EL (cell line): ENCODE results near the gene RRM1.
"Not testable (repeated sequence)": the region's sequence is repeated elsewhere in the genome, so short reads cannot be mapped to it uniquely, and the experiment has no call there.

Experiments used
- DNase-seq: peaks from one replicate; pipeline ENCODE4 v3.0.0-alpha.2; 2016

The RRM1 gene

DNA sequence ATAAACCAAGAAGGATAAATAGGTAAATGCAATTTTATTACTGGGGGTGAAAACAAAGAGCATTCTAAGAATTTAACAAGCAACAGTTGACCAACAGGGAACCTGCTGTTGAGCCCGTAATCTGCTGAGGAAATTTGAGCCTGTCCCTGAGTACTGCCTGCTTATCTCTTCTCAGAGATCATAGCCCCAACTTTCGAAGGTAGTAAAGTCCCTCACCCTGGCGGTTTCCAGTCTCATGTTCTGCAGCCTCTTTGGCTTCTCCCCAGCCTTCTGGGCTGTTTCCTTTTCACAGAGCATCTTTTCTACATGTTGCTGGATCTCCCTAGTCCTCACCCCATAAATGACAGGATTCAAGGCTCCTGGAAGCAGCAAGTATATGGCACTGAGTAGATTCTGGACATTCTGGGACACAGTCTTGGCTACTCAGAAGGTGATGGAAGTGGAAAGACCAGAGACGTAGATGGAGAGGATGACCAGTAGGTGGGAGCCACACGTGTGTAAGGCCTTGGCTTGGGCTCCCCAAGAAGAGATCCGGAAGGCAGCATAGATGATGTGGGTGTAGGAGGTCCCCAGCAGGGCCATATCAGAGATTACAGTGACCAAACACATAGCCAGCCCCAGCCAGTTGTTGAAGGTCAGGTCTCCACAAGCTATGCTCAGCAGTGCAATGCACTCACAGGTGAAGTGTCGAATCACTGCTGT lies 51.6 kb downstream of the RRM1 start:
- no peak for DNase-seq

DNA sequence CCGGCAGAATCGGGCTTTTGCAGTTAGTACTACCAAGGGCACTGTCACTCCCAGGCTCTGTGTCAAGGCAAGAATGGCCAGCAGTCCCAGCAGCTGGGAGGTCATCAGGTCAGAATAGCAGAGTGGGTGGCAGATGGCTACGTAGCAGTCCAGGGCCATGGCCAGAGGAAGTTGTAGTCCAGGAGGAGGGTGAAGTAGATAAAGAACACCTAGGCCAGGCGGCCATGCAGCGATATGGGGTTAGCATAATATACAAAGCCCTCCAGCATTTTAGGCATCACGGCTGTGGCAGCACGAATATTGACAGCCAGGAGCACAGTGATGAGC lies 52.1 kb downstream of the RRM1 start:
- DNase-seq = no peak

DNA sequence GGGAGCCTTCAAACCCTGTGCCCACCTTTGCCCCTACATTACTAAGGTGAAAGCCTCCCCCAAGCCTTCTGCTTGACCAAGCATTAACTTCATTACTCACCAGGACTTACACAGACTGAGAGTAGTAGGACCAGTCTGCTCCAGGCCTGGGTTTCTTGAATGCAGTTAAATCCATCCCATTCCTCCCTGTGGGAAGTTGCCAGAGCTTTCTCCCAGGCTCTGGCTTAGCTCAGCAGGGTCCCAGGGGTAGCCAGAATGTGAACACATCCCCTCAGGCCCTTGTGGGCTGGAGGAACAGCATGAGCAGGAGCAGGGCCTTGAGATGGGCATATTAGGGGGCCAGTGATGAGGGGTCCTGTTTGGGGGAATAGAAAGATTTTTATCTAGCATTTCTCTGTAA lies 59.9 kb downstream of the RRM1 start:
- no peak for DNase-seq

DNA sequence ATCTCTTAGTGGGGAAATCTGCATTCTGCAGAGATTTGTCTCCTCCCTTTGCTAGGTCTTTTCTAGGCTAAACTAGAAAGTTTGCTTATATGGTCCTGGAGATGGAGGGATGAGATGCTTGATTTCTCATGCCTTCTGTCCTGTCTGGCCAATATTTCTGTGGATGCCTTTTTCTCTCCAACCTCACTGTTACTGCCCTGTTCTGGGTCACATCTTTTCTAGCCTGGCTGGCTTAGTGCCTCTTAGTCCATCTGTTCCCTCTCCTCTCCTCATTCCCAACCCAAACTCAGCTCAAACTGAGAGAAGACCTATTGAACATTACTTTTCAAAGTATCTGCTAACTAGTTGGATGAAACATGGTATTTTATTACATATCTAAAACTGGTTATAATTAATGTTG lies 62.0 kb downstream of the RRM1 start:
- DNase-seq = no peak

DNA sequence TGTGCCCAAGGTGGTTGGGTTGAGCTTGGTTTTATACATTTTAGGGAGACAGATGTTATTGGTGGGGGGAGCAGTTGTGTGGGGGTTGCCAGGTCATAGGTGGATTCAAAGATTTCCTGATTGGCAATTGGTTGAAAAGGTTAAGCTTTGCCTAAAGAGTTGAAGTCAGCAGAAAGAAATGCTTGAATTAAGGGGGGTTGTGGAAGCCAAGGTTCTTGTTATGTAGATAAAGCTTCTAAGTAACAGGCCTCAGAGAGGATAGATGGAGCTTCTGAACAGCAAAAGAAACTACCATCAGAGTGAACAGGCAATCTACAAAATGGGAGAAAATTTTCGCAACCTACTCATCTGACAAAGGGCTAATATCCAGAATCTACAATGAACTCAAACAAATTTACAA lies 64.2 kb downstream of the RRM1 start:
- DNase-seq = not testable (repeated sequence)

DNA sequence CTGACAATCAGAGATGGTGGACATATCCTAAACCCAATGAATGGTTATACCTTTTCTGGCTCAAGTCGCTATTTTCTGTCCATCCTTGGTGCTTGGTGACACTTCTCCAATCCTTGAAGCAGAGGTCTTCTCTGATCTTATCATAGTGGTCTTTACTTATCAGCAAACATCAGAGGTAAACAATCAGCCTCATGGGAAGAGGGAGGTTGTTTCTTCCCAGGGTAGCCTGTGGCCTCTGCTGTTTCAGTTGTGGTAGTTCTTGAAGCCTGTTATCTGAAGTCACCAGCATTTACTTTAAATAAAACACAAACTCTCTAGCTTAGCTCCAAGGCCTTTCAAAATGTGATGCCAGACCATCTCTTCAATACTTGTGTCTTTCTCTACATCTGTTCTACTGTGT lies 66.7 kb downstream of the RRM1 start:
- DNase-seq = no peak

DNA sequence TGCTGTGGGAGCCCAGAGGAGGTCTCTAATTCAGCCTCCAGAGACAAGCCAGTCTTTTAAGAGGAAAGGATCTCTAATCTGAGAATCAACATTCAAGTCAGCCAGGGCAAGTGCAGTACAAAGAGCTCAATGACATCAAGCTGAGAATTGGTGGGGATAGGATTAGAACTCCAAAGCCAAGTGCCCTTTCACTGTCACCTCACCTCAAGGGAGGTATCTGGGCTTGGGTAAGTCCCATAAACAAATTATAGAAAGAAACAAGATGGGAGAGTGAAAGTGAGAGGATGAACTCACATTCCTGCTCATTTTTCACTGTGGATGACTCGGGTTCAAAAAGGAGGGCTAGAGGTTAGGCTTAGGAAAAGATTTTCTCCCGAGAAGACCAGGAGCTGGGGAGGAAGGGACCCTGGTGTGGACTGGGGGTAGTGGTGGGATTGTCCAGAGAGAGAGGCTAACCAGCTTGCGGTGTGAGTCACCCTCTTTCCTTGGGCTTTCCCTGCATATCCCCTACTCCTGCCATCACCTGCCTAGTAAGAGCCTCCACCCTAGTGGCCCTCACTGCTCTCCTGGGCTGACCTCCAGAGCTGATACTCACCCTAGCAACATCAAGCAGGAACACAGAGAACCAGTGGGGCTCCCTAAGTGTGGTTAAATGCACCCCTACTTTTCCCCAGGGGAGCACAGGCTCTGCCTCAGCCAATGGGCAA lies 70.4 kb downstream of the RRM1 start:
- DNase-seq = no peak

DNA sequence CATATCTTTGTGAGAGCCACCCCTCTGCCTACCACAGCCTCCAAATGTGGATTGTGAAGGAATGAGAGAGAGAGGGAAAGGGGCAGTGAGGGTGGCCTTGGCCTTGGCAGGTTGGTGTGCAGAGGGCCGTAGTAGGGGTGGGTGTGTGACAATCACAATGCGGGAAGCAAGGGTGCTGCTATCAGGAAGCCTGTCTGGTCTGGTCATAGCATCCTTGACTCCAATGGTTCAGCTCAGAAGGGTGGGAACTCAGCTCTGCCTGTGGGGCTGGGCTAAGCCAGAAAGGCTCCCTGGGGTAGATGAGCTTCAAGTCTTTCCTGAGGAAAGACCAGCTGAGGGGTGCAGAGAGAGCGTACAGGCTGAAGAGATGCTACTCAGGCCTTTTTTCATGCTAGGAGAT lies 72.7 kb downstream of the RRM1 start:
- DNase-seq = no peak

DNA sequence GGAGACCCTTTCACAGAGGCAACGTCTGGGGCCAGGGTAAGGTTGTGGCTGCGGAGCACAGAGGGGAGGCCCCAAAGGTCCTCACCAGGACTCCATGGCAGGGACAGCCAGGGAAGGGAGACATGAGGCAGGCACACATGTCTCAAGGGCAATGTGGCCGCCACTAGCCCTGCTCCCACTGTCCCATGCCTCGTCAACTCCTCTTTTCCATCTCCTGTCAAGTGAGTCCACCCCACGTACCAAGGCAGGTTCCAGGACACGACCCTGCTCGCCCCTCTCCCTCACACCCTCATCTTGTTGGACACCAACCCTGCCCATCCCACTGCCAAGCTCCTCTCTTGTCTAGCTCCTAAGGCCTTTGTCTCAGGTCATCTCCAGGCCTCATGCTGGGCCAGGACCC lies 73.2 kb downstream of the RRM1 start:
- DNase-seq = no peak

DNA sequence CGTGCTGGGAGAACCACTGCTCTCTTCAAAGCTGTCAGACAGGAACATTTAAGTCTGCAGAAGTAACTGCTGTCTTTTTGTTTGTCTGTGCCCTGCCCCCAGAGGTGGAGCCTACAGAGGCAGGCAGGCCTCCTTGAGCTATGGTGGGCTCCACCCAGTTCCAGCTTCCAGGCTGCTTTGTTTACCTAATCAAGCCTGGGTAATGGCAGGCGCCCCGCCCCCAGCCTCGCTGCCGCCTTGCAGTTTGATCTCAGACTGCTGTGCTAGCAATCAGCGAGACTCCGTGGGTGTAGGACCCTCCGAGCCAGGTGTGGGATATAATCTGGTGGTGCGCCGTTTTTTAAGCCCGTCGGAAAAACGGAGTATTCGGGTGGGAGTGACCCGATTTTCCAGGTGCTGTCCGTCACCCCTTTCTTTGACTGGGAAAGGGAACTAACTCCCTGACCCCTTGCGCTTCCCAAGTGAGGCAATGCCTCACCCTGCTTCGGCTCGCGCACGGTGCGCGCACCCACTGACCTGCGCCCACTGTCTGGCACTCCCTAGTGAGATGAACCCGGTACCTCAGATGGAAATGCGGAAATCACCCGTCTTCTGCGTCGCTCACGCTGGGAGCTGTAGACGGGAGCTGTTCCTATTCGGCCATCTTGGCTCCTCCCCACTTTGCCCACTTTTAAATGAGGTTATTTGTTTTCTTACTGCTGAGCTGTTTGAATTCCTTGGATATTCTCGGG lies 81.2 kb downstream of the RRM1 start:
- not testable (repeated sequence) for DNase-seq

DNA sequence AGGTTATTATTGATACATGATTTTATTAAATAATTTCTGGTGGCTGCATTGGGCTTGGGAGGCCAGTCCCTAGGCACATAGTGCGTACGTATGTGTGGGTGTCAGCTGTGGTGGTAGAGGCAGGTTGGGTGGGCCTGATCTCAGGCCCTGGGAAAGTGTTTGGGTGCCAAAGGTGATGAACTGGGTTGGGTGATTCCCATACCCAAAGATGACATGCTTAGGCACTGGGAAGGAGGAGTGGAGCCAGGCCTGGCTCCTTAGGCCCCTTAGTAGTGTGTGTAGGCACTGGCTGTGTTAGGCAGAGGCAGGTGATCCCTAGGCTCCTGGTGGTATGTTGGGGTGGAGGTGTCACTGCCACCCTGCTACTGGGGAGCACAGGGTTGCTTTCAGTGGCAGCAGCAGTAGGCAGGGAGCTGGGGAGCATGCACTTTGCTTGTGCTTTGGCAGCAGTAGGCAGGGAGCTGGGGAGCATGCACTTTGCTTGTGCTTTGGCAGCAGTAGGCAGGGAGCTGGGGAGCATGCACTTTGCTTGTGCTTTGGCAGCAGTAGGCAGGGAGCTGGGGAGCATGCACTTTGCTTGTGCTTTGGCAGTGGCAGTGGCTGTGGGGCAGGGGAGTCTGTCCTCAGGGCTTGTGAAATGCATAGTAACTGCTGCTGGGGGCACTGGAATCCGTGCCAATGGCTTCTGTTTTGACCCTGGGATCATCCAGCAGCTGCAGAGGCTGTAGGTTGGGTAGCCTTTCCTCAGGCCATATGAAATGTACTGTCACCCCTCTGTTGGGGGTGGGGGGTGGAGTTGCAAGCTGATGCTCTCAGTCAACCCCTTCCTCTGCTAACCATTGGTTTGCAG lies 84.4 kb downstream of the RRM1 start:
- DNase-seq = no peak

DNA sequence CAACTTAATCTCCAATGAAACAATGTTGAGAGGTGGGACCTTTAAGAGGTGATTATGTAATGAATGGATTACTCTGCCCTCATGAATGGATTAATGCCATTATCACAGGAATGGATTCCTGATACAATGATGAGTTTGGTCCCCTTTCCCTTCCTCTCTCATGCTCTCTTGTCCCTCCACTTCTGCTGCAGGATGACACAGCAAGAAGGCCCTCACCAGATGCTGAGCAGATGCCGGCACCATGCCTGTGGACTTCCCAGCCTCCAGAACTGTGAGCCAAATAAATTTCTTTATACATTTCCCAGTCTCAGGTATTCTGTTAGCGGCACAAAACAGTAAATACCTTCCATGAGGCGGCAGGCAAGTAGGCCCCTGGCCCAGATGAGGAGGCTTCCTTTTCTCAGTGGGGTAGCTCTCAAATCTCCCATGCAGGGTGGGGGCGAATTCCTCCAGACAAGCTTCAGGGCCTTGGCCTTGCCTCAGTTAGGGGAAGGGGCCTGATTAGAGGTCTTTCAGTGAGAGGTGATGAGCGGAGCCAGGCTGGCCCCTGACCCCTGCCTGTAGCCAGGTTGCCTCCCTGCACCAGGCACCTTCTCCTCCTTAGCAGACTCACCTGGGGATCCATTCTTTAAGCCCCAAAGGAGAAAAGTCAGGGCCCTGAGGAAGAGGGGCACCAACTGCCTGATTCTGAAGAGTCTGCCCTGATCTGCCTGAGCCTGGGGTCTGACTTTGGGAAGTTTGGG lies 86.0 kb downstream of the RRM1 start:
- DNase-seq = no peak

DNA sequence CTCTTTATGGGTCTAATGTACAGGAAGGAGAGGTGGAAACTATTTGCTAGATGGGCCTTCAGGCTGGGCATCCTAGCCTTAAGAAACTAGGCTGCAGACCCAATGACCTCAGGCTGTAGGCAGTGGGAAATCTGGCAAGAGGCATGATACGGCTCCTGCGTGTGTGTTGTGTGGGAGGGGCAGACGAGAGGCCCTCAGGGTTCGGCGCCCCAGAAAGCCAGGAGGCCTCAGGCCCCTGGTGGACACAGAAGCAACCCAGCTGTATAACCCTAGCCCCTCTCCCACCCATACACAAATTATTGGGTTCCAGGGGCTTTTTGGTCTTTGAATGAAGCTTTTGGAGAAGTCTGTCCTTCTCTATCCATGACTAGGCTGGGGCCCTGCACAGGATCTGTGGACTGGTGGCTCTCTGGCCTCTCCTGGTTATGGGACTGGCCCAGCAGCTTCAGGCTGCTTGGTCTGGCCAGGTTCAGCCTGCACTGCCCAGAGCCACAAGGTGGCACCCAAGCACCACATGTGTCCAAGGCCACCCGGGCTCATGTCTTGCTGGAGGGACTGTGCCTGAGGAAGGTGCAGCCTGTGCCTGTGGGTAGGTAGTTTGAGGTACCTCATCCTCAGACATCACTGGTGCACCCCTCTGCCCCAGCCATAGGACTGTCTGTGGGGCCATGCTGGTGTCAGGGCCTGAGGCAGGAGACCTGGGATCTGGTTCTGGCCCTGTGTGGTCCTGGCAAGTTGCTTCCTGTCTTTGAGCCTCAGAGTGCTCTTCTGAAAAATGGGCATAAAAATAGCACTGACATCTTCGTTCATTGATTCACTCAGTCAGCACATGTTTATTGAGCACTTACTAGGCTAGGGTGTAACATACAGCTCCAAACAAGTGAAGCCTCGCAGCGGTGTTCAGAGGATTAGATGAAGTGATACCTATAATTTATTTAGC lies 87.5 kb downstream of the RRM1 start:
- DNase-seq = peak; percentile 66

DNA sequence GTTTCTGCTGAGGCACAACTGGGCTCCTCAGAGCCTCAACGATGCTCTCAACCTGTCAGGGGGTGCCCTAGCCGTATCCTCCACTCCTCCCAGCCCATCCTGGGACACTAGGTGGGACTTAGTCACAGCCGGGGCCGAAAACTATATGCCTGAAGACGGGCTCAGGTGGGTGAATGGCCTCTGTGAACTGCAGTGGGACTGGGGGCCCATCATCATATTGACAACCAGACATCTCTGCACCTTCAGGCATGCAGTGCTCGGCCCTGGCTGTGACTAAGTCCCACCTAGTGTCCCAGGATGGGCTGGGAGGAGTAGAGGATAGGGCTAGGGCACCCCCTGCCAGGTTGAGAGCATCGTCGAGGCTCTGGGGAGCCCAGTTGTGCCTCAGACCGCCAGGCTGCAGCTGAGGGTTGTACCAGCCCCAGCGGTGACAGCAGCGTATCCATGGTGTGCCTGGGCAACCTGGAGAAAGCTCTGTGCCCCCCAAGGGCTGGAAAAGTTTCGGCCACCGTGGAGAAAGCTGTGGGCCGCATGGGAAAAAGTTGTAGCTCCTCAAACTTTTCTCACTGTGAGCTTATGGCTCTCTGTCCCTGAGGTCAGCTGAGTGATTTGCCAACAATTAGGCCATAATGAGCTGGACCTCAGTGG lies 88.9 kb downstream of the RRM1 start:
- no peak for DNase-seq

DNA sequence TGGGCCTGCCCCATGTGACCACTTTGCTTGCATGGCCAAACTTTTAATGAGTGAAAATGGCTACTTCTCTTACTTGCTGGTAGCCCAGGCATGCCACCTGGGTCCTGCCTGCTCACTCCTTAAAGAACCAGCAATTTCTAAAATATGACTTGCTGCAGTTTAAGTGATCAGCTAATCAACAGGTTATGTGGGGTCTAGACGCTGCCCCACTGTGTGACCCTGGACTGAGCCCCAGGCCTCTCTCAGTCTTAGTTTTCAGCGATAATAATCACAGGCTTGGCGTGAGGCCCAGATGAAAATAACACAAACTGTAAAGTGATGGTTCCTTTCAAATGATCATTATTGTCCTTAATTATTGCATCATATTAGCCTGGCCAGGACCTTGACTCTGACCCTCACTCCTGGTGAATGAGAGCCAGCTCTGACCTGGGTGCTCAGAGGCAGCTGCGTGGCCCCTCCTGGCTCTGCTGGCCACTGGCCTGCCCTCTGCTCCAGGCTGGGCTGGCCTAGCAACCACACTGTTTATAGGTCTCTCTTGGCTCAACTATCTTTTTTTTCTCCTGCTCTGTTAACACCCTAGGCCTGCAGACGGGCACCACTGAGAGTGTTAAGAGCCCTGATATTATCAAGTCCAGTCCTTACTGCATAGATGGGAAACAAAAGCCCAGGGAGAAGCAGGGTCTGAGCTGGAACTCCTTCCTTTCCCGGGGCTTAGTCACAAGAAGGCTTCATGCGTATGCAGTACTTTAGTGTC lies 89.7 kb downstream of the RRM1 start:
- no peak for DNase-seq

DNA sequence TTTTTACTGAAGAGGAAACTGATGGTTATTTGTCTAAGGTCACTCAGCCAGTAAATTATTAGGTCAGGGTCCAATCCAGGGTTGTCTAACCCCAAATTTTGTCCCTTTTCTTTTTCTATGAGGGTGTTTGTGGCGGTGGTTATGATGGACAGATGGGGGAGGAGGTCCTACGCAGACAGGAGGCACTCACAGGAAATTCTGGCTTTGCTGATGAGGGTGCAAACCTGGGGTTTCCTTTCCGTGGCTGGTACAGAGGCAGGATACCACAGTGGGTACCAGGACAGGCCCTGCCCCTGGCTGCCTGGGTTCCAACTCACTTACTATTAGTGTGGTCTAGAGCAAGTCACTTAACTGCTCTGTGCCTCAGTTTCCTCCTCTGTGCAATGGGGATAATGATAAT lies 91.0 kb downstream of the RRM1 start:
- DNase-seq = no peak

DNA sequence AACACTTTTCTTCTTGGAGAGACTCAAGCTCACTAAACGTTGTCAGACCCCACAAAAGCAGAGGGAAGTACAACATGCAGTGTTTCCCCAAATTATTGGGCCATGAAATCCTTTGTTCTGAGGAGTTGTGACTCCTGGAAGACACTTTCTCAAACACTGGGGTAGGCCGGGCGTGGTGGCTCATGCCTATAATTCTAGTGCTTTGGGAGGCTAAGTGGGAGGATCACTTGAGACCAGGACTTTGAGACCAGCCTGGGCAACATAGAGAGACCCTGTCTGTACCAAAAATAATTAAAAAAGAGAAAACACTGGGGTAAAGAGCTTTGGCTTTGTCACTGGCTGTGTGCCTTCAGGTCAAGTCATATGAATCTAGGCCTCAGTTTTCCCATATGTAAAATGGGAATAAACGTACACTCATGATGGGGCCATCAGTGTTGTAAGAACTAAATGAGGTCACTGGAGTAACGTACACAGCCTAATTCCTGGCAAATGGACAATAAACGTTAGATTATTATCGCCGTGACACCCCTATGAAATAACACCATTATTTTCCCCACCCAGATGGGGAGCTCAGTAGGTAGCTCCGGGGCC lies 92.0 kb downstream of the RRM1 start:
- no peak for DNase-seq

DNA sequence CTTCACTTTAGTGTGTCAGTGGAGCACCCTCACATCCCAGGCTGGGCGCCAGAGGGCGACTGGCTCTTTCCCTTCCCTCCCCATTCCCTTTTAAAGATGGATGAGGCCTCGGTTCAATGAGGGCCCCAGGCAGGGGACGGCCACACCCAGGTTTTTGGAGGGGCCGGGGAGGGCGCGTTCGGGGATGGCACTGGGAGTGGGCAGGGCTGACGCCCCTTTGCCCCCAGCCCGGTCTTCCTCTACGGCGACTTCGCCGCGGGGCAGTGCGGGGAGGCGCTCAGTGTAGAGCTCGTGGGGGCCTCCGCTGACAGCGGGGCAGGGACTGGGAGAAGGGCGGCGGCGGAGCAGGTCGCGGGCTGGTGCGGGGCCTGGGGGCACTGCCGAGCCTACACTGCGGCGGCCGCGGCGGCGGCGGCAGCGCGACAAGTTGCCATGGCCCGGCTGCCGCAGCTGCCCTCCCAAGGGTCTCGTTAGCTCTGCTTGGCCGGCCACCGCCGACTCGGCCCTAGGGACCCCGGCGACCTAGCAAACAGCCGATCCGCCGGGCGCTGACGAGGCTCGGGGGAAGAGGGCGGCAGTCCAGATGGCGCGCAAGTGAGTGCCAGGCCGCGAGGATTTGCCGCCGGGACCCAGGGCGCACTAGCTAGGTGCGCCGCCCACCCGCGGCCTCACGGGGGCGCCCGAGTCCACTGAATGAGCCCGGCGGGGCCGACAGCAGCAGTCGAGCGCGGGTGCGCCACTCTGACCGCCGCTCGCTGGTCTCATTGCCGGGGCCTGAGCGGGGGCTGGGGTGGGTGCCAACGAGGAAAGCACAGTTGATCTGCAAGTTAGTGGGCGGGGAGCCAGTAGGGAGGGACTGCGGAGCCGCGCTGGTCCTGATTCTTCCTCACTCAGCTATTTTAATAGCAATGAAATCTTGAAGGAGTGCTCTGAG lies 92.7 kb downstream of the RRM1 start:
- DNase-seq = peak; percentile 88
